Motor neuron (in vitro differentiated cells): ENCODE results near the gene BTLA. TPM values are rescaled to one million over a fixed set of nuclear protein-coding genes. Genes with fewer than 3 reads are reported as not detected.
"Not testable (repeated sequence)": the region's sequence is repeated elsewhere in the genome, so short reads cannot be mapped to it uniquely, and the experiment has no call there.

Experiments
- ATAC-seq, 8 experiments: fragments of 200-7000 bp; cut with Tn5 transposase; replicated peaks in 6 of 8; 2 replicates each; pipeline ENCODE4 v1.8.0; 2021; ENCODE audit warnings: mild to moderate bottlenecking in 8 of 8, moderate library complexity in 8 of 8
- H3K27ac ChIP-seq, 2 donors: fragments of 250-450 bp; sonication (Bioruptor Pico); 2 replicates each; pipeline ENCODE4 v1.9.0; 2021; ENCODE audit warnings: antibody characterized with exemption in 2 of 2, mild to moderate bottlenecking in 2 of 2, moderate library complexity in 1 of 2
- H3K4me1 ChIP-seq, 2 donors: fragments of 250-450 bp; sonication (Bioruptor Pico); replicated peaks in 1 of 2; 2 replicates each; pipeline ENCODE4 v1.6.1; 2021; ENCODE audit warnings: antibody characterized with exemption in 2 of 2, mild to moderate bottlenecking in 2 of 2, moderate library complexity in 1 of 2
- H3K4me3 ChIP-seq, 5 donors: fragments of 250-450 bp; sonication (Bioruptor Pico); 2 replicates each; pipeline ENCODE4 v1.9.0; 2021; ENCODE audit warnings: antibody characterized with exemption in 5 of 5, mild to moderate bottlenecking in 5 of 5, moderate library complexity in 4 of 5
- WGBS, 10 experiments: fragments of 450-650 bp; shearing (Covaris generic); methylation state at CpG; one replicate each; pipeline ENCODE4 v1.0.0; 2022; 5-methylcytosine and 5-hydroxymethylcytosine counted together
- in situ Hi-C, 9 experiments: fragments of 400-800 bp; cut with MboI; loops; one replicate each; pipeline ENCODE4 v1.15.0; 2021; ENCODE audit warnings: low sequenced_read_pairs in 9 of 9, low pct_unique_long_range_greater_than_20kb in 2 of 9; ENCODE audit not compliant: unreplicated experiment in 9 of 9
- total RNA-seq, 8 experiments: library from RNA; unstranded; fragments of 300-600 nt; gene quantifications; 2 replicates each; pipeline versions ENCODE4 v1.2.3 to v1.2.4, GENCODE V29; 2022

The BTLA gene
- total RNA-seq, 8 experiments from 2014 or later, result 0.05 to 10.2 (median 0.35) TPM

DNA sequence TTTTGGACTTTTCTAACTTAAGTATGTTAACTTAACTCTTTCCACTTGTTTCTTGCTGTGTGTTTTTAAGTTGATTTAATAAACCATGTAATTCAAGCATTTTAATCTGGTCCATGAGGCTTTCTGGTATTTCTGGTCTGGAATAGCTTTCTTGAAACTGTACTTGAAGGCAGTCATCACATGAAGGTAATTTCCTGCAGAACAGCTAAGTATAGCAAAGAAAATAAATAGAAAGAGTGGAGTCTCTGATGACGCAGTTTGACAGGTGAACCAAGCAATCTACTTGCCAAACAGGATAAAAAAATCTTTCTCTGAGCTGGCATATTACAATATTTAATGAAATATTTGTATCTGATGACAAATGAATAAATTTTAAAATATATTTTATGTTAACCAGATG is 74.9 kb downstream of the BTLA start:
- no peaks in the 10 kb centered on the region for H3K4me1 ChIP-seq
- no peak overlapping the region for H3K27ac ChIP-seq

DNA sequence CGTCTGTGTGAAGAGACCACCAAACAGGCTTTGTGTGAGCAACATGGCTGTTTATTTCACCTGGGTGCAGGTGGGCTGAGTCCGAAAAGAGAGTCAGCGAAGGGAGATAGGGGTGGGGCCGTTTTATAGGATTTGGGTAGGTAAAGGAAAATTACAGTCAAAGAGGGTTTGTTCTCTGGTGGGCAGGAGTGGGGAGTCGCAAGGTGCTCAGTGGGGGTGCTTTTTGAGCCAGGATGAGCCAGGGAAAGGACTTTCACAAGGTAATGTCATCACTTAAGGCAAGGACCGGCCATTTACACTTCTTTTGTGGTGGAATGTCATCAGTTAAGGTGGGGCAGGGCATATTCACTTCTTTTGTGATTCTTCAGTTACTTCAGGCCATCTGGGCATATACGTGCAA is 76.4 kb downstream of the BTLA start:
- H3K4me1 ChIP-seq, H3K27ac ChIP-seq, H3K4me3 ChIP-seq, in situ Hi-C loops, ATAC-seq: not testable (repeated sequence)
- 71% methylated on average over 1 of the region's 7 CpGs; no CpG with 5 or more reads in 9 of the 10 experiments for WGBS, 10 experiments

More for the DNA sequence above, 74.9 kb downstream of the BTLA start:
- WGBS, 10 experiments, result 0 to 100% (median 97%) methylated on average over 1 of the region's 1 CpG; no CpG with 5 or more reads in 2 of the 10 experiments
- H3K4me3 ChIP-seq, result no peak overlapping the region
- in situ Hi-C loops, result no loop called here
- no peak for ATAC-seq

DNA sequence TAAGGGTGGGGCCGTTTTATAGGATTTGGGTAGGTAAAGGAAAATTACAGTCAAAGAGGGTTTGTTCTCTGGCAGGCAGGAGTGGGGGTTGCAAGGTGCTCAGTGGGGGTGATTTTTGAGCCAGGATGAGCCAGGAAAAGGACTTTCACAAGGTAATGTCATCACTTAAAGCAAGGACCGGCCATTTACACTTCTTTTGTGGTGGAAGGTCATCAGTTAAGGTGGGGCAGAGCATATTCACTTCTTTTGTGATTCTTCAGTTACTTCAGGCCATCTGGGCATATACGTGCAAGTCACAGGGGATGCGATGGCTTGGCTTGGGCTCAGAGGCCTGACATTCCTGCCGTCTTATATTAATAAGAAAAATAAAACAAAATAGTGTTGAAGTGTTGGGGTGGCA is 80.7 kb downstream of the BTLA start:
- WGBS, 10 experiments, result 48 to 100% (median 53%) methylated on average over 1 to 4 of the region's 5 CpGs; no CpG with 5 or more reads in 4 of the 10 experiments
- in situ Hi-C loops, result not testable (repeated sequence)

DNA sequence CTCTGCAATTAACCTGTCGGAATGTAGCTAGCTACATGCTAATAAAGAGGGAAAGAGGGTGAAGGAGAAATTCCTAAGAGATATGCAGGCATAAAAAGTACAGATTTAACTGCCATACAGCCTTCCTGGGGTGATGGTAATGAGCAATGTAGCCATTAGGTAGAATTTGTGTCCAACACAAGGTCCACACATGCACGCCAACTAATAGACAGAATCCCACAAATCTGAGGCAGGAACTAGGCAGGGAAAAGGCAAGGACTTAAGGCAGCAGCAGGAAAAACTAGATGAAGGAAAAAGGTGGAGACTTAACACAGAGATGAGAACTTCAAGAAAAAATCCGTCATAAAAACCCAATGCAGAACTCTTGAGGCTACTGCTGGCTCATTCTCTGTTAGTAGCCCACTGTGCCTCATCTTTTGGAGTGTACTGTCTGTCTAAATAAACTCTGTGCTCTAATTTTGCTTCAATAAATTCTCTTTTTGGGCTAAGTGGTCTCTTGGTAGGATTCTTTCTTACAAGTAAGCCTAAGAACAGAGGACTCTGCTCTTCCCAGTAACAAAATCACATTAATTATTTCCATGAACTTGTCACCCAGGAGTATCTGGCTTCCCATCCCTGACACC is 81.5 kb downstream of the BTLA start:
- Histone ChIP-seq H3K4me1 (no peaks in the 10 kb centered on the region), H3K27ac (no peak overlapping the region), H3K4me3 (no peak overlapping the region)
- ATAC-seq, result no peak
- WGBS, 10 experiments, result 17 to 100% (median 79%) methylated on average over 1 to 3 of the region's 3 CpGs; no CpG with 5 or more reads in 1 of the 10 experiments
- in situ Hi-C loops, result no loop called here

More for the DNA sequence above, 80.7 kb downstream of the BTLA start:
- not testable (repeated sequence) for H3K27ac ChIP-seq, H3K4me1 ChIP-seq, H3K4me3 ChIP-seq, ATAC-seq

DNA sequence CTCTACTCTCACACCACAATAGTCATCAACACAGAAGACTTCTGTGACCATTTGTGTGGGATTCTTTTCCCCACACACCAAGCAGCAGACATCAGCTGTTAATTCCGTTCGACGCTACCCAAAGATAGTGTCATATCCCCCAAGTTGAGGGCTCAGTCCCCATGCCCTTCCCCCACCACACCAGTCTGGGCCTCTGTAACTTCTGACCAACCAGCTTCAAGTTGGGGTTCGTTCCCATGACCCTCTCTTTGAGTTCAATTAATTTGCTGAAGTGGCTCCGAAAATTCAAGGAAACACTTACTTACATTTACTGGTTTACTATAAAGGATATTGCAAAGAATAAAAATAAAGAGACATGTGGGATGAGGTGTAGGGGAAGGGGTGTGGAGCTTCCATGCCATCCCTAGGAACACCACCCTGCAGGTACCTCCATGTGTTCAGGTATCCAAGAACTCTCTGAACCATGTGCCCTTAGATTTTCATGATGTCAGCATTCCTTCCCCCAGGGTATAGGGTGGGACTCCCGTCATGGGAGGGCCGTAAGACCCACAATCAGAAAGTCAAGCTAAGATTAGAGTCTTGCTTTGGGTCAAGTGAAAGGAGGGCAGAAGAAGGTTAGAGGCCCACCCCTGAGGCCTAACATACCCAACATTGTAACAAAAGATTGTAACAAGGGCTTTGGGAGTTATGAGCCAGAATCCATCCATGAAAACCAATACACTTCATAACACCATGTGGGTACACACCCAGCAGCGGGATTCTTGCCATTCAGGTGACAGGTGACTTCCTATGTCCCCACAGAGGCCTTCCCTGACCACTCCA is 82.7 kb downstream of the BTLA start:
- in situ Hi-C loops, result no loop called here
- H3K4me1 ChIP-seq, result no peaks in the 10 kb centered on the region
- no peak overlapping the region for H3K4me3 ChIP-seq
- no peak for ATAC-seq
- no peak overlapping the region for H3K27ac ChIP-seq
- WGBS, 10 experiments, result 47 to 100% (median 87%) methylated on average over 1 to 8 of the region's 8 CpGs; no CpG with 5 or more reads in 1 of the 10 experiments

GRCh38 chr3:112415390-112415789 is 83.9 kb downstream of the BTLA start:
- 13 to 97% (median 94%) methylated on average over 1 to 6 of the region's 6 CpGs; no CpG with 5 or more reads in 2 of the 10 experiments for WGBS, 10 experiments
- Histone ChIP-seq H3K27ac (no peak overlapping the region), H3K4me3 (no peak overlapping the region), H3K4me1 (no peaks in the 10 kb centered on the region)
- no peak for ATAC-seq
- in situ Hi-C loops, result no loop called here

Other genes with a start within 250 kb of the BTLA start
- gene SLC9C1, start 205.3 kb downstream of the BTLA start, total RNA-seq, result under 1 TPM in 2 of 8 experiments, not detected in 6; 0.05 to 0.27 TPM
- 10 to 100 TPM in 6 of 8 experiments, 1 to 10 TPM in 1, not detected in 1; 1.0 to 79.1 (median 65.7) TPM for gene CD200, start 166.3 kb downstream of the BTLA start, total RNA-seq
- gene ATG3, start 62.5 kb upstream of the BTLA start, total RNA-seq, result 10 to 100 TPM; 37.0 to 66.2 (median 48.8) TPM
- 10 to 100 TPM; 16.0 to 45.5 (median 27.1) TPM for gene SLC35A5, start 62.6 kb upstream of the BTLA start, total RNA-seq
- 100 to 1,000 TPM in 2 of 8 experiments, 10 to 100 TPM in 1, 1 to 10 TPM in 5; 1.3 to 681 (median 4.0) TPM for gene CCDC80, start 141.7 kb upstream of the BTLA start, total RNA-seq